SIG-M5 treated with dmso at 0.1 percent for 504 hours (cell line): ENCODE data around the gene PANK3.
"Not testable (repeated sequence)": the region's sequence is repeated elsewhere in the genome, so short reads cannot be mapped to it uniquely, and the experiment has no call there.

ENCODE experiments used
- DNase-seq: peaks from one replicate; lab custom pipeline; 2025; ENCODE audit not compliant: unreplicated experiment; lab: John Stamatoyannopoulos, UW

PANK3 gene

DNA sequence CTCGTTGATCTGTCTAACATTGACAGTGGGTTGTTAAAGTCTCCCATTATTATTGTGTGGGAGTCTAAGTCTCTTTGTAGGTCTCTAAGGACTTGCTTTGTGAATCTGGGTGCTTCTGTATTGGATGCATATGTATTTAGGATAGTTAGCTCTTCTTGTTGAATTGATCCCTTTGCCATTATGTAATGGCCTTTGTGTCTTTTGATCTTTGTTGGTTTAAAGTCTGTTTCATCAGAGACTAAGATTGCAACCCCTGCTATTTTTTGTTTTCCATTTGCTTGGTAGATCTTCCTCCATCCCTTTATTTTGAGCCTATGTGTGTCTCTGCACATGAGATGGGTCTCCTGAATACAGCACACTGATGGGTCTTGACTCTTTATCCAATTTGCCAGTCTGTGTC lies 17.0 kb upstream of the PANK3 start:
- not testable (repeated sequence) for DNase-seq

DNA sequence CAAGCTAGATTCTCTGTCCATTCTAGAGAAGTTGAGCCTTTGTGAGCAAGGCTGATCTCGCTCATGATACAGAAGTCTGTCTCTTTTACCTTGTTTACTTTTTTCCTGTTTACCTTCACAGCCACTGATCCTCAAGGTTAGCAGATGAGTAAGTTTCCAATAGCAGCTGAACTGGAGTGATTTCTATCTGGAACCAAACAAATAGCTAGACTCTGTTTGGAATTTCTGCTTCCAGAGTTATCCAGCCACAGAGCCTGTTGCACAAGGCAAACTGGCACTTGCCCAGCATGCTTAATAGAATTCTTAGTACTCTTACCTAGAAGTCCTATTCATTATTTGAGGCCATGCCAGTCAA lies 12.8 kb upstream of the PANK3 start:
- DNase-seq, result peak; percentile 22

GRCh38 chr5:168591302-168592013 lies 12.3 kb upstream of the PANK3 start:
- no peak for DNase-seq

DNA sequence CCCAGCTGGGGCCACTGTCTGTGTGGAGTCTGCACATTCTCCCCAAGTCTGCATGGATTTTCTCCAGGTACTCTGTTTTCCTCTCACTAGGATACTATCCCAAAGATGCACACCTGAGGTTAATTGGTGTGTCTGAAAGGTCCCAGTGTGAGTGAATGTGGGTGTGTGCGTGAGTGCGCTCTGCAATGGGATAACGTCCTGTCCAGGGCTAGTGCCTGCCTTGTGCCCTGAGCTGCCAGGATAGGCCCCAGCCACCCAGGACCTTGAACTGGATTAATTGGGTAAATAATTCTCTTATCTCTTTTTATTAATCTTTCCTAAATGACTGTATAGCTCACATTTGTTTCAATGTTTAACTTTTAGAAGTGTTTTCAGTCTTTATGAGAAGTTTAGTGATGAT lies 11.5 kb upstream of the PANK3 start:
- DNase-seq, result no peak

GRCh38 chr5:168587987-168588386 lies 8.8 kb upstream of the PANK3 start:
- no peak for DNase-seq

DNA sequence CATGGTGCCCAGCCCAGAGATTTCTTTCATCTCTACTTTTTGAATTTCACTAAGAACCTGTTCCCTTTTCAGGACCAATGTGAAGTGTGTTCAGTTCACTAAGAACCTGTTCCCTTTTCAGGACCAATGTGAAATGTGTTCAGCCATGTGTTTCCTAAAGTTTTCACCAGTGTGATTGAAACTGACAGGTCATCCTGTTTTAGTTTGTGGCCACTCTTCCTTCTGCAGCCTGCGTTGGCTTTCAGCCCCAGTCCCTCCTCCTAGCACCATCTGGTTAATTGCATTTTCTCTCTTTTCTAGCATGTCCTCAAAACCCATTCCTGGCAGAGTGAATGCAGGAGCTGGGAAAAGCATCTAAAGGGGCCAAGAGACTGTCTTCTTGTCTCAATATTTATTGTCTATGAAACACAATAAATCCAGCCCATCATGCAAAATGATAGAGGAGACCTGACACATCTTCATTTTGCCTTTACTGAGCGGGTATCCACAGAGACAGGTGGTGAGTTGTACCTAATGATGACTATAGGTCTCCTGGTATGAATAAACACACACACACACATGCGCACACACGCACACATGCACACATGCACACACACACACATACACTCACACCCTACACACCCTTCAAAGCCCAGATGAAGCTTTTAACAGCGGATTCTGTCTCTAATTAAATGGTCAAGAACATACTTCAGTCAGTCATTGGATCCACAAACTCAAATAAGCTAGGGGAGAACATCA lies 6.1 kb upstream of the PANK3 start:
- no peak for DNase-seq

- DNase-seq, result peak; percentile 45
Measured at GRCh38 chr5:168583742-168584482, 4.7 kb upstream of the PANK3 start.

GRCh38 chr5:168580814-168581469 lies 1.8 kb upstream of the PANK3 start:
- DNase-seq, result not testable (repeated sequence)

GRCh38 chr5:168580227-168580508 lies 1.0 kb upstream of the PANK3 start:
- no peak for DNase-seq

GRCh38 chr5:168579488-168580226 lies 489 bp upstream of the PANK3 start:
- peak; percentile 99 for DNase-seq

DNA sequence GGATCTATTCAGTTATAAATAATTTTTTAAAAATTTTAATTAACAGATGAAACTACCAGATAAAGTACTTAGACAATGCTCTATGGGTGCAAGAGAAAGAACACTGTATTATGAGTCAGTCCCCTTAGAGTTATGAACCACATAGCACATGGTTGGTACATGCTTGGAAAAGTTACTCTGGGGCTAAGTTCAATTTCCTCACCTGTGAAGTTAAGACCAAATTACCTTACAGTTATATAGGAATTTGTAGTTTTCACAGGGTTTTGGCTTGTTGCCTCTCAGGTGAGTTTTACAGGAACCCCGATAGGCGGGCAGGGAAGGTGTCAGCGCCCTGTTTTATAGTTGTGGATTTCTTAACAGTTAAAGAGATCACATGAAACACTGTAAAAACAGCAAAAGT lies 1.2 kb downstream of the PANK3 start:
- peak; percentile 39 for DNase-seq

GRCh38 chr5:168575391-168576372 lies 3.5 kb downstream of the PANK3 start:
- no peak for DNase-seq

- DNase-seq, result not testable (repeated sequence)
Measured at GRCh38 chr5:168574156-168574555, 5.0 kb downstream of the PANK3 start.

- not testable (repeated sequence) for DNase-seq
Measured at GRCh38 chr5:168573663-168574062, 5.5 kb downstream of the PANK3 start.

DNA sequence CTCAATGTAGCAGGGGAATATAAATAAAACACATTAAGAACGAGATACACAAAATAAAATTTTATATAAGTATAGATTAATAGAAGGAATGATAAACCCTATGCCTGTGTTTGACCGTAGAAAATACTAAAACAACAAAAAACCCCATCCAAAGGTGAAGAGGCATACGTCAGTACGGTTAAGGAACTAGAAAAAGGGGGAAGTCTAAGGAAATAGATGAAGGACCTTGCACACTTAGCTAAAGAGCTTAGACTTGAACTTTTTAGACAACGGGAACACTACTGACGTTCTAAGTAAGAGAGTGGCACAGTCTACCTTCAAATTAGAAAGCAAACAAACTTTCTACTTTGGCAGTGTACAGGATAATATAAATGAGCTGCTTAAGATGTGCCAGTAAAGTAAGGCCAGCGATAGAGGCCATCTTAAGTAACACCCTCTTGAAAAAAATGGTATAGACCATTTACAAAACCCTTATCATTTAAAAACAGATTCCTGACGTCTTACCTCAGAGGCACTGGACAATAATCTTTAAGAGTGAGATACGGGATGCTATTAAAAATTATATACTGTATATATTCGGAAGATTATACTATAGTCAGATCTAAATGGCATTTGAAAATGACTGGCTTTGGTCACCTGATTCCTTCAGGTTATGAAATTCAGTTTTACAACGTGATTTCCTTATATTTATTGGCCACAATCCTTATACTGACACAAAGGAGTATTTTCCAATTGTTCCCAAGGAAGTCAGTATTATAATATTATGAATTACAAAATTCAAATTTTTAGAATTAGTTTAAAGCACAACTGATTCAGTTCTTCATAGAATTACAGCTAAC lies 8.5 kb downstream of the PANK3 start:
- no peak for DNase-seq

DNA sequence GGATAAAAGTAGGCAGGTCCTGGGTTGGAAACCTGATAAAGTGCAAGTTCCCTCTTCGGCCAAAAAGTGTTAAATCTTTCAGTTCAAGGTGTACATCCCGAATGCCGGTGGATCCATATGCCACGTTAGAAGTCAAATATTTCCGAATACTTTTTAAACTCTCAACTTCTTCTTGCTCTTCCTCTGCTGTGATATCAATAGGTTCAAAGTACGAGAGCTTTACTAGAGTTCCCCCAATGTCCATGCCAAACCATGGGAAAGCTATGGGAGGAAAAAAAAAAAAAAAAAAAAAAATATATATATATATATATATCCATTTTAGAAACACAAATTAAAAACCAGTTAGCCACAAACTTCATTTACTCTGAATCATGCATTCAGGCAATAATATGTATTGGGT lies 10.4 kb downstream of the PANK3 start:
- no peak for DNase-seq

DNA sequence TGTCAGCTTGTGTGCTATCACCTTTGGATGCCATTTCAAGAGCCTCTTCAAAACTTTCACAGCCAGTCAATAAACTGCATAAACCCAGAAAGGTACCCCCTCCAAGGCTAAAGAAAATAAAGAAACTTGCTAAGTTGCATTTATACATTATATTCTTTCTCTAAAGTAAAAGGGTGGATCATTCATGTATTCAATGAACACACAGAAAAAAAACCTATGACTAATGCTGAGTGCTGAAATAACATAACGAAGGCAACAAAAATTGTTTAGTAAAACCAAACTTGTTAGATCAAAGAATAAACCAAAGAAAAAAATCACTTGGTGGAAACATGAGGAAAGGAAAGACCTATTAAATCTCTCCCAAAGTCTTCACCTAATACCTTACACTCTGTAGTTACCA lies 15.2 kb downstream of the PANK3 start:
- DNase-seq, result no peak

- DNase-seq, result no peak
Measured at GRCh38 chr5:168562279-168562678, 16.9 kb downstream of the PANK3 start.

DNA sequence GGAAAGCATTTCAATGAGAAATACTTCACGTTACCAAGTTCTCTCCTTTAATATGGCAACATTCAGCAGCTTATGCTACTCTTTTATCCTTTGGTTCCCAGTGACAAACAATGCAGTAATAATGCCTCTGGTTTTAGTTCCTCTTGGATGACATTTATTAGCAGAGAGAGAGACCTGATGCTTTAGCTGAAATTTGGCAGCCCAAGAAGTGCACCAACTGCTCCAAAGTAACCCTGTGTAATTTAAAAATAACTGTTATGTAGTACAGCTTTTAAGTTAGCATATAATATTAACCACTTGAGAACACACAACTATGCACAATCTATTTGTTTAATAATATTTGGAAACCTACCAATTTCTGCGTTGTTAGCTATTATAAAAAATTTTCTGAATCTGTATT lies 21.8 kb downstream of the PANK3 start:
- DNase-seq, result no peak
